Measurements from ENCODE around the gene SHC2.
"Not testable (repeated sequence)": the region's sequence is repeated elsewhere in the genome, so short reads cannot be mapped to it uniquely, and the experiment has no call there.

Gene SHC2

GRCh38 chr19:418761-419671 lies 41.8 kb downstream of the SHC2 start:
- Mint-ChIP-seq H3K27me3 (no peaks in the 10 kb centered on the region), H3K4me1 (ENCODE audit: low read depth) (no peaks in the 10 kb centered on the region), H3K27ac (no peak overlapping the region), H3K36me3 (ENCODE audit: low read depth) (no peaks in the 10 kb centered on the region), H3K4me3 (no peak overlapping the region), H3K9me3 (no peaks in the 10 kb centered on the region)

- H3K36me3 Mint-ChIP-seq (ENCODE audit: low read depth), result no peaks in the 10 kb centered on the region
- H3K27ac Mint-ChIP-seq, result no peak overlapping the region
- H3K4me3 Mint-ChIP-seq, result no peak overlapping the region
- H3K27me3 Mint-ChIP-seq, result no peaks in the 10 kb centered on the region
- no peaks in the 10 kb centered on the region for H3K9me3 Mint-ChIP-seq
- no peaks in the 10 kb centered on the region for H3K4me1 Mint-ChIP-seq (ENCODE audit: low read depth)
These were observed 44.4 kb downstream of the SHC2 start for GRCh38 chr19:416416-416815.

- Mint-ChIP-seq H3K4me3 (no peak overlapping the region), H3K4me1 (ENCODE audit: low read depth) (no peaks in the 10 kb centered on the region), H3K27ac (no peak overlapping the region), H3K36me3 (ENCODE audit: low read depth) (no peaks in the 10 kb centered on the region), H3K9me3 (no peaks in the 10 kb centered on the region), H3K27me3 (peaks cover under 1% of the 10 kb centered on the region)
These were observed 45.5 kb downstream of the SHC2 start for GRCh38 chr19:415292-415691.

GRCh38 chr19:413756-414420 lies 46.9 kb downstream of the SHC2 start:
- Mint-ChIP-seq H3K27me3 (peaks cover 10% of the 10 kb centered on the region), H3K27ac (no peak overlapping the region), H3K36me3 (ENCODE audit: low read depth) (no peaks in the 10 kb centered on the region), H3K4me1 (ENCODE audit: low read depth) (peaks cover 6% of the 10 kb centered on the region), H3K9me3 (no peaks in the 10 kb centered on the region), H3K4me3 (no peak overlapping the region)

- Mint-ChIP-seq H3K4me1 (ENCODE audit: low read depth) (peaks cover 6% of the 10 kb centered on the region), H3K4me3 (no peak overlapping the region)
These were observed 48.2 kb downstream of the SHC2 start for GRCh38 chr19:412356-413355.

GRCh38 chr19:411723-412355 lies 49.0 kb downstream of the SHC2 start:
- Mint-ChIP-seq H3K27ac (no peak overlapping the region), H3K9me3 (no peaks in the 10 kb centered on the region), H3K4me3 (no peak overlapping the region), H3K4me1 (ENCODE audit: low read depth) (peaks cover 6% of the 10 kb centered on the region), H3K27me3 (peaks cover 10% of the 10 kb centered on the region), H3K36me3 (ENCODE audit: low read depth) (no peaks in the 10 kb centered on the region)

More at GRCh38 chr19:412356-413355, 48.2 kb downstream of the SHC2 start:
- Mint-ChIP-seq H3K36me3 (ENCODE audit: low read depth) (no peaks in the 10 kb centered on the region), H3K9me3 (no peaks in the 10 kb centered on the region), H3K27me3 (peaks cover 10% of the 10 kb centered on the region), H3K27ac (no peak overlapping the region)

GRCh38 chr19:411121-411722 lies 49.6 kb downstream of the SHC2 start:
- peaks cover 10% of the 10 kb centered on the region for H3K27me3 Mint-ChIP-seq
- H3K9me3 Mint-ChIP-seq, H3K27ac Mint-ChIP-seq: not testable (repeated sequence)

GRCh38 chr19:410243-410781 lies 50.5 kb downstream of the SHC2 start:
- peaks cover 6% of the 10 kb centered on the region for H3K4me1 Mint-ChIP-seq (ENCODE audit: low read depth)
- no peak overlapping the region for H3K4me3 Mint-ChIP-seq
- H3K36me3 Mint-ChIP-seq (ENCODE audit: low read depth), result no peaks in the 10 kb centered on the region
- H3K9me3 Mint-ChIP-seq, result no peaks in the 10 kb centered on the region
- H3K27me3 Mint-ChIP-seq, result peaks cover 14% of the 10 kb centered on the region
- no peak overlapping the region for H3K27ac Mint-ChIP-seq

More at GRCh38 chr19:411121-411722, 49.6 kb downstream of the SHC2 start:
- H3K4me3 Mint-ChIP-seq; H3K36me3 Mint-ChIP-seq (ENCODE audit: low read depth); H3K4me1 Mint-ChIP-seq (ENCODE audit: low read depth): not testable (repeated sequence)

- H3K27ac Mint-ChIP-seq, result no peak overlapping the region
- peaks cover 17% of the 10 kb centered on the region for H3K27me3 Mint-ChIP-seq
- no peaks in the 10 kb centered on the region for H3K36me3 Mint-ChIP-seq (ENCODE audit: low read depth)
These were observed 51.2 kb downstream of the SHC2 start for GRCh38 chr19:409516-410242.

GRCh38 chr19:408902-409515 lies 51.8 kb downstream of the SHC2 start, which contains the start of gene C2CD4C:
Gene C2CD4C (minus strand): TSS chr19:409147. CDS start chr19:408361, 786 bp downstream.
- H3K36me3 Mint-ChIP-seq (ENCODE audit: low read depth), result no peaks in the 10 kb centered on the region
- H3K4me1 Mint-ChIP-seq (ENCODE audit: low read depth), result peaks cover 6% of the 10 kb centered on the region
- peaks cover 17% of the 10 kb centered on the region for H3K27me3 Mint-ChIP-seq
- H3K4me3 Mint-ChIP-seq, result peak within 1 kb of the TSS; percentile 80
- no peaks in the 10 kb centered on the region for H3K9me3 Mint-ChIP-seq
- no peak within 1 kb of the TSS for H3K27ac Mint-ChIP-seq

More at GRCh38 chr19:409516-410242, 51.2 kb downstream of the SHC2 start:
- Mint-ChIP-seq H3K4me3 (peak overlapping the region; percentile 80), H3K9me3 (no peaks in the 10 kb centered on the region), H3K4me1 (ENCODE audit: low read depth) (peaks cover 6% of the 10 kb centered on the region)

GRCh38 chr19:408441-408901 lies 52.4 kb downstream of the SHC2 start:
- no peaks in the 10 kb centered on the region for H3K9me3 Mint-ChIP-seq
- H3K27ac Mint-ChIP-seq, result no peak overlapping the region
- H3K36me3 Mint-ChIP-seq (ENCODE audit: low read depth), result no peaks in the 10 kb centered on the region
- peaks cover 6% of the 10 kb centered on the region for H3K4me1 Mint-ChIP-seq (ENCODE audit: low read depth)
- peaks cover 17% of the 10 kb centered on the region for H3K27me3 Mint-ChIP-seq
- H3K4me3 Mint-ChIP-seq, result no peak overlapping the region

GRCh38 chr19:407511-408440 lies 53.1 kb downstream of the SHC2 start:
- peaks cover 6% of the 10 kb centered on the region for H3K4me1 Mint-ChIP-seq (ENCODE audit: low read depth)
- no peak overlapping the region for H3K4me3 Mint-ChIP-seq
- no peak overlapping the region for H3K27ac Mint-ChIP-seq
- H3K27me3 Mint-ChIP-seq, result peaks cover 20% of the 10 kb centered on the region
- no peaks in the 10 kb centered on the region for H3K9me3 Mint-ChIP-seq
- H3K36me3 Mint-ChIP-seq (ENCODE audit: low read depth), result no peaks in the 10 kb centered on the region

Measured in stimulated activated naive CD8-positive, alpha-beta T cell treated with anti-CD3 and anti-CD28 coated beads, Interleukin-15, Interleukin-2, amounts not matched to agents 100 ng/mL and 50 ng/mL, for 24 hours (primary cell).